ENCODE measurements around the gene CYP4F22.

CYP4F22 gene

DNA sequence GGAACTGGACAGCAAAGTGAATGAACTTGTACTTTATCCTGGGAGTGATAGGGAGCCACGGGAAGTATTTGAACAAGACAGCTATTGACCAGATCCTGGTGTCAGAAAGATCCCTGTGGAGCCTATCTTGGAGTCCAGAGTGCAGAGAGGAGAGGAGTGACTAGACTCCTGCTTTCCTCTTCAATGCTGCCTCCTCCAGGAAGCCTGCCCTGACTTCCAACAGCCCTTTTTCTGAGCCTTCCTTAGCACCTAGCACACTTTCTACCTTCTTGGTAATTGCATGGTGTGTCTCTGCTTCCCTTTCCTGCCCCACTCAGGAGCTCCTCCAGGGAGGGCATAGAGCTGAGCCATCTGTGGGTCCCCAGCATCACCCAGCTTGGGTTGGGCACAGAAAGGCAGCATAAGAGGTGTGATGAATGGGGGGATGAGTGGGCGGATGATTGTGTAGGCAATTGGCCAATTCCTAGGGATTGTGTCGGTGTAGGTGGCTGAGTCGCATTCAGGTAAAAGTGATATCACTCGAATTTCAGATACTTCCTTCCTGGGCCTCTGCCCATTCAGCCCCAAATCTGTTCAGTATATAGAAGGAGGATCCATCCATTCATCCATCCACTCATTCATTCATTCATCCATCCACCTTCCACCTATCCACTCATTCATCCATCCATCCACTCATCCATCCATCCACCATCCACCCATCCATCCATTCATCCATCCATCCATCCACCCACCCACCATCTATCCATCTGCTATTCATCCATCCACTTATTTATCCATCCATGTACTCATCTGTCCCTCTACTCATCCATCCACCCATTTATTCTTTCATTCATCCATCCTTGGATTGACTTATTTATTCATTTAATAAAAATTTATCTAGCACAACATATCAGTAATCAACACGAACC lies 26.9 kb downstream of the CYP4F22 start:
- in situ Hi-C loops (cut with HindIII; ENCODE audit: low sequenced_read_pairs), result no loop called here
- TF ChIP-seq, protein P1, sequence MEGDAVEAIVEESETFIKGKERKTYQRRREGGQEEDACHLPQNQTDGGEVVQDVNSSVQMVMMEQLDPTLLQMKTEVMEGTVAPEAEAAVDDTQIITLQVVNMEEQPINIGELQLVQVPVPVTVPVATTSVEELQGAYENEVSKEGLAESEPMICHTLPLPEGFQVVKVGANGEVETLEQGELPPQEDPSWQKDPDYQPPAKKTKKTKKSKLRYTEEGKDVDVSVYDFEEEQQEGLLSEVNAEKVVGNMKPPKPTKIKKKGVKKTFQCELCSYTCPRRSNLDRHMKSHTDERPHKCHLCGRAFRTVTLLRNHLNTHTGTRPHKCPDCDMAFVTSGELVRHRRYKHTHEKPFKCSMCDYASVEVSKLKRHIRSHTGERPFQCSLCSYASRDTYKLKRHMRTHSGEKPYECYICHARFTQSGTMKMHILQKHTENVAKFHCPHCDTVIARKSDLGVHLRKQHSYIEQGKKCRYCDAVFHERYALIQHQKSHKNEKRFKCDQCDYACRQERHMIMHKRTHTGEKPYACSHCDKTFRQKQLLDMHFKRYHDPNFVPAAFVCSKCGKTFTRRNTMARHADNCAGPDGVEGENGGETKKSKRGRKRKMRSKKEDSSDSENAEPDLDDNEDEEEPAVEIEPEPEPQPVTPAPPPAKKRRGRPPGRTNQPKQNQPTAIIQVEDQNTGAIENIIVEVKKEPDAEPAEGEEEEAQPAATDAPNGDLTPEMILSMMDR (IDR thresholded peaks at IDR 0.05; ENCODE audit: low read depth, low read length, missing control alignments), result no peak
- DNase-seq (ENCODE audit: low read depth), result no peak
- H3K4me3 ChIP-seq (ENCODE audit: low read depth, low read length), result no peak overlapping the region

DNA sequence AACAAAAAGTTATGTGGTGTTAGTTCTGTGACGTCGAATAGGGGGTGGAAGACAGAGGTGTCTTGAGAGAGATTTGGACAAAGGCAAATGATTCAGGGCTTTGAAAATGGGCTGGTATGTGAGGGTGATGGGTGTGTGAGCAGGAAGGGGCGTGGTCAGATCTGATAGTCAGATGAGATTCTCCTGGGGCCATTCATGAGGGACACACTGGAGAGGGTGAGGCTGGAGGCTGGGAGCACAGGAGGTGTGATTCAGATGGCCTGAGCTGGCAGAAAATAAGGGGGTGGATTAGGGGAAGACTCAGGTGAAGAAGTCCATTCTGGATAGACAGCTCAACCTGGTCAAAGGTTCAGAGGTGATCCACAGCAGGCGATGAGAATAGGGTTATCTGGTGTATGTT lies 28.0 kb downstream of the CYP4F22 start:
- no peak overlapping the region for H3K4me3 ChIP-seq (ENCODE audit: low read depth, low read length)
- in situ Hi-C loops (cut with HindIII; ENCODE audit: low sequenced_read_pairs), result no loop called here
- TF ChIP-seq, protein P1 (IDR thresholded peaks at IDR 0.05; ENCODE audit: low read depth, low read length, missing control alignments), result no peak
- DNase-seq (ENCODE audit: low read depth), result no peak

DNA sequence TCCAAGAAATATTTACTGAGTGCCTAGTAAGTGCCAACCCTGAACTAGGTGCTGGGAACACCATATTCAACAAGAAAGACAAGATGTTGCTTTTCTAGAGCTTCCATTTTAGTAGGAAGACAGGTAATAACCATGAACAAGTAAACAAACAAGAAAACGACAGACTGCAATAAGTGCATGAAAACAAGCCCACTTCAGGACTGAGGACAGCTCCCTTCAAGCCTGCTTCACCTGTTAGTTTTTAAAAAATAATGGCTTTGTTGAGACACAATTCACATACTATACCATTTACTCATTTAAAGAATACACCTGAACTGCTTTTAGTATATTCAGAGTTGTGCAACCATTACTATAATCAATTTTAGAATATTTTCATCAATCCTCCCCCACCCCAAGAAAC lies 30.4 kb downstream of the CYP4F22 start:
- DNase-seq (ENCODE audit: low read depth), result no peak
- TF ChIP-seq, protein P1 (IDR thresholded peaks at IDR 0.05; ENCODE audit: low read depth, low read length, missing control alignments), result no peak
- in situ Hi-C loops (cut with HindIII; ENCODE audit: low sequenced_read_pairs), result no loop called here
- H3K4me3 ChIP-seq (ENCODE audit: low read depth, low read length), result no peak overlapping the region

DNA sequence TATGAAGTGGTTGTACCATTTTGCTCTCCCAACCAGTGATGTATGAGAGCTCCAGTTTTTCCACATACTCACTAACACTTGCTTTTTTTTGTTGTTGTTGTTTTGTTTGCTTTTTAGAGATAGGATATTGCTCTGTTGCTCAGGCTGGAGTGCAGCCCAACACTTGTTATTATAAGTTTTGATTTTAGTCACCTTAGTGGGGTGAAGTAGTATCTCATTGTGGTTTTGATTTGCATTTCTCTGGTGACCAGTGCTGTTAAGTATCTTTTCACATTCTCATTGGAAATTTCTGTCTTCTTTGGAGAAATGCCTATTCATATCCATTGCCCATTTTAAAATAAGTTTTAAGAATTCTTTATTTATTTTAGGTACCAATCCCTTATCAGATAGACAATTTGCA lies 31.3 kb downstream of the CYP4F22 start:
- in situ Hi-C loops (cut with HindIII; ENCODE audit: low sequenced_read_pairs), result no loop called here
- TF ChIP-seq, protein P1 (IDR thresholded peaks at IDR 0.05; ENCODE audit: low read depth, low read length, missing control alignments), result no peak
- DNase-seq (ENCODE audit: low read depth), result no peak
- H3K4me3 ChIP-seq (ENCODE audit: low read depth, low read length), result no peak overlapping the region

DNA sequence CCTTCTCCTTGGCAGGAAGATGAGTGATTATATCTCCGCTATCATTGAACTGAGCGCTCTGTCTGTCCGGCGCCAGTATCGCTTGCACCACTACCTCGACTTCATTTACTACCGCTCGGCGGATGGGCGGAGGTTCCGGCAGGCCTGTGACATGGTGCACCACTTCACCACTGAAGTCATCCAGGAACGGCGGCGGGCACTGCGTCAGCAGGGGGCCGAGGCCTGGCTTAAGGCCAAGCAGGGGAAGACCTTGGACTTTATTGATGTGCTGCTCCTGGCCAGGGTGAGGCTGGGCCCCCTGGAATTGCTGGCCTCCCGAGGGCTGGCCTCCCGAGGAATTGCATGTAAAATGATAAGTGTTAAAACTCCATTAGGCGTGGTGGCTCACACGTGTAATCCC lies 32.1 kb downstream of the CYP4F22 start:
- TF ChIP-seq, protein P1 (IDR thresholded peaks at IDR 0.05; ENCODE audit: low read depth, low read length, missing control alignments), result no peak
- in situ Hi-C loops (cut with HindIII; ENCODE audit: low sequenced_read_pairs), result no loop called here
- H3K4me3 ChIP-seq (ENCODE audit: low read depth, low read length), result no peak overlapping the region
- DNase-seq (ENCODE audit: low read depth), result no peak

DNA sequence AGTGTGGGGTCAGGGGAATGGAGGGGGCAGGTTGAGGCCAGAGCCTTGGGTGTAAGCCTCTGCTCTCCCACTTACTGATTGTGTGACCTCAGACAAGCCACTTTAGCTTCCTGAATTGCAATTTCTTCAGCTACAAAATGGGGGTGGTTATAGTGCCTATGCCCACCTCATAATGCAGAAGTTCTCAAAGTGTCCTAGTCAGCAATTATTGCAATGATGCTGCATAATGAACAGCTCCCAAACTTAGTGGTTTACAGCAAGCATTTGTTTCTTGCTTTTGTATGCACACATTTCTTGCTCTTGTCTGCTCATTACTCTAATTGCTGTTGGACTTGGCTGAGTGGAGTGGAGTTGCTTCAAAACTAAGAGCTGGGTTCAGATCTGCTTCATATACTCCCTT lies 36.0 kb downstream of the CYP4F22 start:
- no peak overlapping the region for H3K4me3 ChIP-seq (ENCODE audit: low read depth, low read length)
- TF ChIP-seq, protein P1 (IDR thresholded peaks at IDR 0.05; ENCODE audit: low read depth, low read length, missing control alignments), result no peak
- in situ Hi-C loops (cut with HindIII; ENCODE audit: low sequenced_read_pairs), result no loop called here
- DNase-seq (ENCODE audit: low read depth), result no peak
